Activated CD4-positive, alpha-beta T cell treated with anti-CD3 and anti-CD28 coated beads, Interleukin-2, amount 50 U/mL, for 48 hours (primary cell): Measurements from ENCODE around the gene RAB4B.
"Not testable (repeated sequence)": the region's sequence is repeated elsewhere in the genome, so short reads cannot be mapped to it uniquely, and the experiment has no call there.

Experiments used
- DNase-seq, 2 experiments: peaks; one replicate each; pipeline ENCODE4 v3.0.0-alpha.2; 2020

The RAB4B gene, protein sequence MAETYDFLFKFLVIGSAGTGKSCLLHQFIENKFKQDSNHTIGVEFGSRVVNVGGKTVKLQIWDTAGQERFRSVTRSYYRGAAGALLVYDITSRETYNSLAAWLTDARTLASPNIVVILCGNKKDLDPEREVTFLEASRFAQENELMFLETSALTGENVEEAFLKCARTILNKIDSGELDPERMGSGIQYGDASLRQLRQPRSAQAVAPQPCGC

GRCh38 chr19:40777937-40778705 lies at the start of gene RAB4B:
Gene RAB4B (plus strand): TSS chr19:40778247. CDS start chr19:40778376, 129 bp downstream.
- DNase-seq = peak; percentile 100

- not testable (repeated sequence) for DNase-seq
Measured at GRCh38 chr19:40730065-40730464, 48.0 kb upstream of the RAB4B start.

GRCh38 chr19:40732304-40732703 lies 45.7 kb upstream of the RAB4B start:
- not testable (repeated sequence) for DNase-seq

DNA sequence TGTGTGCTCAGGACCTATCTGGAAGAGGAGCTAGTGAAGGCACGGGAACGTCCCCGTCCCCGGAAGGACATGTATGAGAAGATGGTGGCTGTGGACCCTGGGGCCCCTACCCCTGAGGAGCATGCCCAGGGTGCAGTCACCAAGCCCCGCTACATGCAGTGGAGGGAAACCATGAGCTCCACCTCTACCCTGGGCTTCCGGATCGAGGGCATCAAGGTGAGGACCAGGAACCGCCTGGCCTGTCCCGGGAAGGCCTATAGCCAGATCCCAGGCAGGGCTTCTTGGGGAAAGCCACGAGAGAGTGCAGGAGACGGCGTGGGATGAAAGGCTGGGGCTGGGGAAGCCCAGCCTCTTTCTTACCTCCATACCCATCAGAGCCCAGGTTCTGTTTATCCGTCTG lies 44.9 kb upstream of the RAB4B start:
- no peak for DNase-seq

GRCh38 chr19:40735013-40735771 lies 42.9 kb upstream of the RAB4B start:
- no peak for DNase-seq

DNA sequence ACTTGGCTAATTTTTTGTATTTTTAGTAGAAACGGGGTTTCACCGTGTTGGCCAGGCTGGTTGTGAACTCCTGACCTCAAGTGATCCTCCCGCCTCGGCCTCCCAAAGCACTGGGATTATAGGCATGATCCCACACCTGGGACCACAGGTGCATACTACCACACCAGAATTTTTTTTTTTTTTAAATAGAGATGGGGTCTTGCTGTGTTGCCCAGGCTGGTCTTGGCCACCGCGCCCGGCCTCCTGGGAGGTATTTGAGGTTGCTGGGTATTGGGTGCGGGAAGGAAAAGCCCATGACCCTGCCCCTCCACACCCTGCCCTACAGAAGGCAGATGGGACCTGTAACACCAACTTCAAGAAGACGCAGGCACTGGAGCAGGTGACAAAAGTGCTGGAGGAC lies 41.4 kb upstream of the RAB4B start:
- no peak for DNase-seq

GRCh38 chr19:40737102-40737644 lies 40.9 kb upstream of the RAB4B start:
- DNase-seq = no peak

GRCh38 chr19:40739030-40739839 lies 38.8 kb upstream of the RAB4B start:
- no peak for DNase-seq

DNA sequence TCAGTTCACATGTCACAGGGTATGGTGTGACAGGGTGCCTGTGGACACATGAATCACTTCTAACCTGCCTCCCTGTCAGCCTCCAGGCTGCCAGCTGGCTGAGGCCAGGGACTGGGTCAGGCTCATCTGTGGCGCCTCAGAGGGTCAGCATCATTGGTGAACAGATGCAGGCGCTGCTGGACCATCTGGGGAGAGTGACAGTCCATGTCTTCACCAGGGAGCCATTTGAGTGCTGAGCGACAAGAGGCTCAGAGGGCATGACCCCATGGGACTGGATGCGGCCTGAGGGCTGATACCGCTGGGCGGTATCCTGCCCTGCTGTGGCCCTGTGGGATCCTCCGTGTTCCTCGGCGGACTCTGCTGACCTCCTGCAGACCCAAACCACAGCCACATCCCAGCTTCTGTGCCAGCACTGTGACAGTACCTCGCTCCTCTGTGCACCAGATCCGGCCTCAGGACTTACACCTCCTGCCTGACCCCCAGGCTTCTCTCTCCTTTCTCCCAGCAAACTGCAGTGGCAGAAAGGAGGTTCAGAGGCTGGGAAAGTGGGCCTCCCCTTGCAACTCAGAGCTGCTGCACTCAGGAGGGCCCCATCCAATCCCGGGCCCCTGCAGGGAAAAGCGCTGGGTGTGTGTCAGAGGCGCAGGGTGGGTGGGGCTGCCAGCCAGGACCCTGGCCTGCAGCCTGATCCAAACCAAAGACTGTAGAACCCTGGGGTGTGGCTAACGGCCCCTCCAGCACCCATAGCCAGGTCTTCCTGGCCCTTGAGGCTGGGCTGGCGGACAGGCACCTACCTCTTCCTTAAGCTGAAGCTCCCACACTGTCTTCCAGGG lies 38.0 kb upstream of the RAB4B start:
- DNase-seq = no peak

DNA sequence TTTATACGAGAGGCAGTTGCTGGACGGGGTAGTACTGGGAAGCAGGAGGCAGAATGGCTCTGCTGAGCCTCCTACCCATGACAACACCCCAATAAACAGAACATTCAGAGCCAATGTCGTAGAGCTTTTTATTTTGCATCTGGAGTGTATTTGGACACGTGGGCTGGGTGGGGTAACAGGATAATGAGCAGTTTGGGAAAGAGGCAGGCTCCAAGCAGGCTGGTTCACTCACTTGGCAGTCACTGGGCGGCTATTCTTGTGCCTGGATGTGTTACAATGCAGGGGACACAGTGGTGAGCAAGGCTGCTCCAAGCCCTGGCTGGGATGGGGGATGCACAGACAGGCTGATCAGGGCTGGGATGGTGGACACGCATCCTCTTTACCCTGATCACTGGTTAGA lies 37.3 kb upstream of the RAB4B start:
- no peak for DNase-seq

GRCh38 chr19:40741527-40742390 lies 36.3 kb upstream of the RAB4B start:
- DNase-seq = no peak

DNA sequence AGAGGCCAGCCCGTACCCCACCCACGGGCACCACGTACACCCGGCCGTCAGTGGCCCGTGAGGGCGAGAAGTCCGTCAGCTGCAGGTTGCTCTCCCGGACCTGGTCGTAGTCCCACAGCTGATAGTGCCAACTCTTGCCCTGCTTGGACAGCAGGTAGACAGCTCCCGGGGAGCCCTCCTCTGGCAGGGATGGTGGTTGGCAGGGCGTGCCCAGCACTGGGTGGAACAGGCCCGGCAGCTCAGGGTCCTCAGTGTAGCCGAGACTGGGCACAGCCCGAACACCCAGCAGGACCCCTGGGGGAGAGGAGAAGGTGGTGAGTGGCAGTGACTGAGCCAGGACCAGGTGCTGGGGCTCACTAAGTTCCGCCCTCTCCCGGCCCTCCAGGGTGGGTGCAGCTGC lies 35.6 kb upstream of the RAB4B start:
- no peak for DNase-seq

DNA sequence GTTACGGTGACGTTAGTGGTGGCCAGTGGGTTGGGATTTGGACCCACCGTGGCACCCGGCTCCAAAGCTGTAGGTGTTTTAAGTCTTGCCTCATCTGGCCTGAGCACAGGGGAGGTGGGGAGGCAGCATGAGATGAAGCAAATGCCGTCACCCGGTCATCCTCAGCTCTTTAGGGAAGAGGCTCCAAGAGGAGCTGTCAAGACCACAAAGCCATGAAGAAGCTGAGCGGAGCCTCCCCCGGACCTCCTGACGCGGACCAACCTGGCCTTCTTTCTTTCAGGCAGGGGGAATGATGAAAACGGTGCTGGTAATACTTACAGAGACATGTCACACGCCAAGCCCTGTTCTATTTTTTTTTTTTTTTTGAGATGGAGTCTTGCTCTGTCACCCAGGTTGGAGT lies 35.2 kb upstream of the RAB4B start:
- no peak for DNase-seq

GRCh38 chr19:40743926-40744325 lies 34.1 kb upstream of the RAB4B start:
- DNase-seq = no peak

GRCh38 chr19:40744554-40745401 lies 33.3 kb upstream of the RAB4B start:
- peak; percentile 39 to 44 for DNase-seq

DNA sequence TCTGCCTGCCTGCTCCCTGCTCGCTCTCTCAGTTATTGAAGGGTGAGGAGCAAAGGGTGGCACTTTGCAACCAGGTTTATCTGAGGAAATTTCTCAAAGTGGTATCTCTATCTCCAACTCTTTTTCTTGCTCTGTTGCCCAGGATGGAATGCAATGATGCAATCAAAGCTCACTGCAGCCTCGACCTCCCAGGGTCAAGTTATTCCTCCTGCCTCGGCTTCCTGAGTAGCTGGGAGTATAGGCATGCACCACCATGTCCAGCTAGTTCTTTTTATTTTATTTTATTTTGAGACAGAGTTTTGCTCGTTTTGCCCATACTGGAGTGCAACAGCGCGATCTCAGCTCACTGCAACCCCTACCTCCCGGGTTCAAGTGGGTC lies 32.7 kb upstream of the RAB4B start:
- DNase-seq = no peak

DNA sequence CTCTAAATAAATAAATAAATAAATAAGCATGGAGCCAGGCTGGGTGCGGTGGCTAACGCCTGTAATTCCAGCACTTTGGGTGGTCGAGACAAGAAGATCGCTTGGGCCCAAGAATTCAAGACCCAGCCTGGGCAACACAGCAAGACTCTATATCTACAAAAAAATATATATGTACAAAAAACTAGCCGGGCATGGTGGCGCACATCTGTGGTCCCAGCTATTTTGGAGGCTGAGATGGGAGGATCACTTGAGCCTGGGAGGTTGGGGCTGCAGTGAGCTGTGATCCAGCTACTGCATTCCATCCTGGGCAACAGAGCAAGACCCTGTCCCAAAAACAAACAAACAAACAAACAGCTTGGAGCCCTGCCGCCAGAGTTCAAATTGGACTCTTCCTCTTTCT lies 30.5 kb upstream of the RAB4B start:
- no peak for DNase-seq

DNA sequence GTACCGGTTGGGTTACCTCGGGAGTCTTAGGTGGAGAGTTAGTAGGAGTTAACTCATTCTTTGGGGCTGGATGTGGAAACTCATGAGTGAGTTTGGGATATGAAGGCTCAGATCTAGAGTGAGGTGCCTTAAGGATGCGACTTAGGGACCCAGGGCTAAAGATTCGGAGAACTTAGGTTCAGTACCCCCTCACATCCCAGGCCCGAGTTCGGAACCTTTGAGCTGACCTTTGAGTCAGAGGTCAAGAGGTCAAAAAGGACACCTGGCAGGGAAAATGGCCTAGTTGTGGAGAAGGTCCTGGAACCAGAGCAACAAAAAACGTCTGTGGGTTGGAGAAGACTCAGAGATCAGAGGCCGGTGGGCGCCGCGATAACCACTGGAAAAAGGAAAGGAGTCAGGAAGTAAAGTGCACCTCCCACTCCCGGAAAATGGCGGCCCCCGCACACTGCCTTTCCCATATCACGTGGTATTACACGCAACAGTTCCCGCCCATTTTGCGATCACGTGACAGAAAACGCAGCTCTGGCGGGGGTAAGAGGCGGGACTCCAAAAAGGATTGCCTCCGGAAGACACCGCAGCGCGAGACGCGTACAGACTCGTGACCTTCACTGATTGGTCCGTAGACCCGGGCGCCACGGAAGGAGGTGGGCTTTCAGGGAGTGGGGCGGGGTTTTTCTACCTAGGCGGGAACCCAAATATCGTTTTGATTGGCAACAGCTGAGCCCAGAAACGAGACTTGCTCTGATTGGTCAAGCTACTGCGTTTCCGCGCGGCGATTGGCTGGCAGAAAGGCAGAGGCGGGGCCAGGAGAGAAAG lies 27.8 kb upstream of the RAB4B start, which contains the start of gene ACTMAP:
ACTMAP (minus strand) TSS at position 420 of the 816 bp plus-strand sequence. CDS start 674 bp downstream, outside the sequence.
- DNase-seq = peak; percentile 99 to 100
